HG03520 (cell line): Measurements from ENCODE around the gene PRRC2A.

ENCODE experiments used
- ATAC-seq: cut with Tn5 transposase; IDR thresholded peaks from one replicate; pipeline ENCODE4 v1.9.1; 2021; ENCODE audit warnings: mild to moderate bottlenecking, moderate library complexity; ENCODE audit not compliant: unreplicated experiment

PRRC2A gene

DNA sequence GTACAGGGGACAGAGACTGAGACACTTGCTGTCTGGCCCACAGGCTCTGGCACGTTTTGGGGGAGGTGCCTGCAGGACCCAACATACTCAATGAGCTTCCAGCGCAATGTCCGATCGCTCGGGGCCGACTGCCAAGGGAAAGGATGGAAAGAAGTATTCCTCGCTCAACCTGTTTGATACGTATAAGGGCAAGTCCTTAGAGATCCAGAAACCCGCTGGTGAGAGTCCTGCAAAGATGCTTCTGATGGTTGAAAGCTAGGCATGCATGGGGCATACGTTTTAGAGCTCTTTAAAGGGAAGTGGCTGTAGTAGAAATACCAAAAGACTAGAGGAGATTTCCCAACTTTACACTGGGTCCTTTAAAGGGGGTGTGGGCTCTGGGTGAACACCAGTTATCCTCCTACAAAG is 2.2 kb downstream of the PRRC2A start:
- ATAC-seq: no peak

DNA sequence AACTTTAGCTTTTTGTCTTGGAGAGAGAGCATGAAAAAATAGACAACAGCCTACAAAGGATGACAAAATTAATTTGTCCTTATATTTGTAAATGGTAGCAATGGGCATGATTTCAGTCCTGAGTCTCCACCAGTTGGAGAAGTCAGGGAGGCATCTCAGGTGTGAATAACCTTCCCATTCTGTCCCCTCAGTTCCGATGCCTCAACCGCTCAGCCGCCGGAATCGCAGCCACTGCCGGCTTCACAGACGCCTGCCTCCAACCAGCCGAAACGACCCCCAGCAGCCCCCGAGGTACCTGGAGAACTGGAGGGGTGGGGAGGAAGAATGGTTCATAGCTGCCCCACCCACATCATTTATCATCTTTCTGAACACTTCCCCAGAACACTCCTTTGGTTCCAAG is 3.6 kb downstream of the PRRC2A start:
- ATAC-seq: no peak

DNA sequence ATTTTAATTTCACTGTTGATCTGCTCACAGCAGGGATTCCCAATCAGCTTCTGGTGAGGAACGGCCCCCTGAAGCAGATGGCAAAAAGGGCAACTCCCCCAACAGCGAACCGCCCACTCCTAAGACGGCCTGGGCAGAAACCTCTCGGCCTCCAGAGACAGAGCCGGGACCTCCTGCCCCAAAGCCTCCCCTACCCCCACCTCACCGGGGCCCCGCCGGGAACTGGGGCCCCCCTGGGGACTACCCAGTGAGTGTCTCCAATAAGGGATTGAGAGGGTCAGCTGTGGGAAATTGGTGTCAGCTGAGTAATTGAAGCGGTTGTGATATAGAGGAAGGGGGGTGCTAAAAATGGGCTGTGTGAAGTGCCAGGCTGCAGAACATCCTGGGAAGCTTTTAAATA is 6.4 kb downstream of the PRRC2A start:
- ATAC-seq: no peak

DNA sequence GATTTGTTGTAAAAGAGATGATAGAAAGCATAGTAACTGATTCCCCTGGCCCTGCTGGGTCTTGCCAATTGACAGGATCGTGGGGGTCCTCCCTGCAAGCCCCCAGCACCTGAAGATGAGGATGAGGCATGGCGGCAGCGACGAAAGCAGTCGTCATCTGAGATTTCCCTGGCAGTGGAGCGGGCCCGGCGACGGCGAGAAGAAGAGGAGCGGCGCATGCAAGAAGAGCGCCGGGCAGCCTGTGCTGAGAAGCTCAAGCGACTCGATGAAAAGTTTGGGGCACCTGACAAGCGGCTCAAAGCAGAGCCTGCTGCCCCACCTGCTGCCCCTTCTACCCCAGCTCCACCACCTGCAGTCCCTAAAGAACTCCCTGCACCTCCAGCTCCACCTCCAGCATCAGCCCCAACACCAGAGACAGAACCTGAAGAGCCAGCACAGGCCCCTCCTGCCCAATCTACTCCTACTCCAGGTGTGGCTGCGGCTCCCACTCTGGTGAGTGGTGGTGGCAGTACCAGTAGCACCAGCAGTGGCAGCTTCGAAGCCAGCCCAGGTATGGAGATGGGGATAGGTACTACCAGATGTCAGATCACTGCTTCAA is 7.3 kb downstream of the PRRC2A start:
- ATAC-seq: no peak

DNA sequence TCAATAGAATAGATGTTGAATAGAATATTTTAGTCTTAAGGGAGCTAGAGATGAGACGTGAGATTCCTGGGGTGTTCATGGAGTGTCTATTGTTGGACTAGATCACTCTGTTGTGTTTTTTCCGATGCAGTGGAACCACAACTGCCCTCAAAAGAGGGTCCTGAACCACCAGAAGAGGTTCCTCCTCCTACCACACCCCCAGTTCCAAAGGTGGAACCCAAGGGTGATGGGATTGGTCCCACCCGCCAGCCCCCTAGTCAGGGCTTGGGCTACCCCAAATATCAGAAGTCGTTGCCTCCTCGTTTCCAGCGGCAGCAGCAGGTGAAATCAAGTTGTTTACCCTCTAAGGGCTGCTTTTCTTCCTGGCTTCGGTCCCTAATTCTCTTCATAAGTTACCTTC is 8.5 kb downstream of the PRRC2A start:
- no peak for ATAC-seq

DNA sequence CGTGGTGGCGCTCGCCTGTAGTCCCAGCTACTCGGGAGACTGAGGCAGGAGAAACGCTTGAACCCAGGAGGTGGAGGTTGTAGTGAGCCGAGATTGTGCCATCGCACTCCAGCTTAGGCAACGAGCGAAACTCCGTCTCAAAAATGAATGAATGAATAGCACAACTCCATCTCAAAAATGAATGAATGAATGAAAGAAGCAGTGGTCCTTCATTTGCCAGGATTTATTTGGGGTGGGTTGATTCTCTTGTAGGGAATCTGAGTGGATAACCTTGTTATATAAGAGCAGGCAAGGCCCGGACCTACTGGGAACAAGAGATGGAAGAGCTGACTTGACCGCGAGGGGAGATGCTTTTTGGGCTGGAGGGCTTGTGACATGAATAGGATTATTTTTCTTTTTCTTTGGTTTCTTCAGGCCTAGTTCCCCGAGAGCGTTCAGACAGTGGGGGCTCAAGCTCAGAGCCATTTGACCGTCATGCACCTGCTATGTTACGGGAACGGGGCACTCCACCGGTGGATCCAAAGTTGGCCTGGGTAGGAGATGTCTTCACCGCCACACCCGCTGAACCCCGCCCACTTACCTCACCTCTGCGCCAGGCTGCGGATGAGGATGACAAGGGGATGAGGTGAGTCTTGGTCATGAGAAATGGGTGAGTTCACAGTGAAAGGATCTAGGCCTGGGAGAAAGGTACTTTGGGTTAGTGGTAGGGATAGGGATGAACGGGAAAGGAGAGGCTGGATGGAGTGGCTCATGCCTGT is 9.8 kb downstream of the PRRC2A start:
- ATAC-seq: no peak

DNA sequence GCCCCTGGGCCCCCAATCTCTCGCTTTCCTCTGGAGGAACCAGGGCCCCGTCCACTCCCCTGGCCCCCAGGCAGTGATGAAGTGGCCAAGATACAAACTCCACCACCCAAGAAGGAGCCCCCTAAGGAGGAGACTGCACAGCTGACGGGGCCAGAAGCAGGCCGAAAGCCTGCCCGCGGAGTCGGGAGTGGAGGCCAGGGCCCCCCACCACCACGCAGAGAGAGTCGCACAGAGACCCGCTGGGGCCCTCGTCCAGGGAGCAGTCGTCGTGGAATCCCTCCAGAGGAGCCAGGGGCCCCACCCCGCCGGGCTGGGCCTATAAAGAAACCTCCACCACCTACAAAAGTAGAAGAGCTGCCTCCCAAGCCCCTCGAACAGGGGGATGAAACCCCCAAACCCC is 10.7 kb downstream of the PRRC2A start:
- no peak for ATAC-seq

DNA sequence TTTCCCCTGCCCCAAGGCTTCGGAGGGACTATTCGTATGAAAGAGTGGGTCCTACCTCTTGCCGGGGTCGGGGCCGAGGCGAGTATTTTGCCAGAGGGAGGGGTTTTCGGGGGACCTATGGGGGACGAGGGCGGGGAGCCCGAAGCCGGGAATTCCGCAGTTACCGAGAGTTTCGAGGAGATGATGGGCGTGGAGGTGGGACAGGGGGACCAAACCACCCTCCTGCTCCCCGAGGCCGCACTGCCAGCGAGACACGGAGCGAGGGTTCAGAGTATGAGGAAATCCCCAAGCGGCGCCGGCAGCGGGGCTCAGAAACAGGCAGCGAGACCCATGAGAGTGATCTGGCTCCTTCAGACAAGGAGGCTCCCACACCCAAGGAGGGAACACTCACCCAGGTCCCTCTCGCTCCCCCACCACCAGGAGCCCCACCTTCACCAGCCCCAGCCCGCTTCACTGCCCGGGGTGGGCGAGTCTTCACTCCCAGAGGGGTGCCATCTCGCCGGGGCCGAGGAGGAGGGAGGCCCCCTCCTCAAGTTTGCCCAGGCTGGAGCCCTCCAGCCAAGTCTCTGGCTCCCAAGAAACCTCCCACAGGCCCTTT is 11.3 kb downstream of the PRRC2A start:
- ATAC-seq: no peak

DNA sequence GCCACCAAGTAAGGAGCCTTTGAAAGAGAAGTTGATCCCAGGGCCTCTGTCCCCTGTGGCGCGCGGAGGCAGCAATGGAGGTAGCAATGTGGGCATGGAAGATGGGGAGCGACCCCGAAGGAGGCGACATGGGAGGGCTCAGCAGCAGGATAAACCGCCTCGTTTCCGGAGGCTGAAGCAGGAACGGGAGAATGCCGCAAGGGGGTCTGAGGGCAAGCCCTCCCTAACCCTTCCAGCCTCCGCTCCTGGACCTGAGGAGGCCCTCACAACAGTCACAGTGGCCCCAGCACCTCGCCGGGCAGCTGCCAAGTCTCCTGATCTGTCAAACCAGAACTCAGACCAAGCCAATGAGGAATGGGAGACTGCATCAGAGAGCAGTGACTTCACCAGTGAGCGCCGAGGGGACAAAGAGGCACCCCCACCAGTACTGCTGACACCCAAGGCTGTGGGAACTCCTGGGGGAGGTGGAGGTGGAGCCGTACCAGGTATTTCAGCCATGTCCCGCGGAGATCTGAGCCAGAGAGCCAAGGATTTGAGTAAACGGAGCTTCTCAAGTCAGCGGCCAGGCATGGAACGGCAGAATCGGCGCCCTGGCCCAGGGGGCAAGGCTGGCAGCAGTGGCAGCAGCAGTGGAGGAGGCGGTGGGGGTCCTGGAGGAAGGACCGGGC is 11.9 kb downstream of the PRRC2A start:
- no peak for ATAC-seq

DNA sequence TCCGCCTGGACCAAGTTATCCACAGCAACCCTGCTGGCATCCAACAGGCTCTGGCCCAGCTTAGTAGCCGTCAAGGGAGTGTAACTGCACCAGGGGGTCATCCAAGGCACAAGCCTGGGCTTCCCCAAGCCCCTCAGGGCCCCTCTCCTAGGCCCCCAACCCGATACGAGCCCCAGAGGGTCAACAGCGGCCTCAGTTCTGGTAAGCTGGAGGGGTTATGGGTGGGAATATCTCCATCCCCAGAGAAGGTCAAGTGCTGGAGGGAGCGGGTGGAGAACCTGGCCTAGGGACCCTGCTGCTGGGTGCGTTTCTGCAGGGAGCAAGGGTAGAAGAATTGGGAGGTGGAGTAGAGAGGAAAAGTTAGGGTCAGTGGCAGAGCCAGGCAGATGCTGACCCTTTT is 12.9 kb downstream of the PRRC2A start:
- no peak for ATAC-seq

DNA sequence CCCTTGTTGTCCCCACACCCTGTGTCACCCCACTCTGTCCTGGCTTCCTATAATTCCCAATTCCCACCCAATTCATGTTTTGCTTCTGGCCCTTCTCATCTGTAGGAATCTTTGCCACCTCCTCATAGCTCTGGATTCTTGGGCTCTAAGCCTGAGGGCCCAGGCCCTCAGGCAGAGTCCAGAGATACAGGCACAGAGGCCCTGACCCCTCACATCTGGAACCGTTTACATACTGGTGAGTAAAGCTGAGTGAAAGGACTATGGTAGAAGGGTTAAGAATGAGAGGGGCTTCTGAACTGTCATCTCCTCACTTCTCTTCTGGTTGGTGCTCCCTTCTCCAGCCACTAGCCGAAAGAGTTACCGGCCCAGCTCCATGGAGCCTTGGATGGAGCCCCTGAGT is 13.6 kb downstream of the PRRC2A start:
- no peak for ATAC-seq

DNA sequence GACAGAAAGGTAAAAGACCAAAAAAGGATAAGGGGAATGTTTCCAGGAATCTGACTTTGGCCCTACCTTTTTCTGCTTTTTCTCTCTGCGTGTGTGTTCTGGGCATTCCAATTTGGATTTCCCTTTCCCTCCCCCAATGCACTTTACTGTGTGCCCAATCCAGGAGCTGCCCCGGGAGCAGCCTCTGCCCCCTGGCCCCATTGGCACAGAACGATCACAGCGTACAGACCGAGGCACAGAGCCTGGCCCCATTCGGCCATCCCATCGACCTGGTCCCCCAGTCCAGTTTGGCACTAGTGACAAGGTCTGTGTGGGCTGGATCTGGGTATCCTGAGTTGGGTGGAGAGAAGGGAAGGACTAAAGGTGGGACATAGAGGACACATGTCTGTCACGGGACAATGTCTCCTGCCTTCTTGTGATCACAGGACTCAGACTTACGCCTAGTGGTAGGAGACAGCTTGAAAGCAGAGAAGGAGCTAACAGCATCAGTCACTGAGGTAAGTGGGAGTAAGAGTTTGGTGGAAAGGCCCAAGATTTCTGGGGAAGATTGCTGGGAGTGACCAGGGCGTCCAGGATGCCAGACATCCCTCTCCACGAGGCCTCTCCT is 14.6 kb downstream of the PRRC2A start:
- no peak for ATAC-seq

DNA sequence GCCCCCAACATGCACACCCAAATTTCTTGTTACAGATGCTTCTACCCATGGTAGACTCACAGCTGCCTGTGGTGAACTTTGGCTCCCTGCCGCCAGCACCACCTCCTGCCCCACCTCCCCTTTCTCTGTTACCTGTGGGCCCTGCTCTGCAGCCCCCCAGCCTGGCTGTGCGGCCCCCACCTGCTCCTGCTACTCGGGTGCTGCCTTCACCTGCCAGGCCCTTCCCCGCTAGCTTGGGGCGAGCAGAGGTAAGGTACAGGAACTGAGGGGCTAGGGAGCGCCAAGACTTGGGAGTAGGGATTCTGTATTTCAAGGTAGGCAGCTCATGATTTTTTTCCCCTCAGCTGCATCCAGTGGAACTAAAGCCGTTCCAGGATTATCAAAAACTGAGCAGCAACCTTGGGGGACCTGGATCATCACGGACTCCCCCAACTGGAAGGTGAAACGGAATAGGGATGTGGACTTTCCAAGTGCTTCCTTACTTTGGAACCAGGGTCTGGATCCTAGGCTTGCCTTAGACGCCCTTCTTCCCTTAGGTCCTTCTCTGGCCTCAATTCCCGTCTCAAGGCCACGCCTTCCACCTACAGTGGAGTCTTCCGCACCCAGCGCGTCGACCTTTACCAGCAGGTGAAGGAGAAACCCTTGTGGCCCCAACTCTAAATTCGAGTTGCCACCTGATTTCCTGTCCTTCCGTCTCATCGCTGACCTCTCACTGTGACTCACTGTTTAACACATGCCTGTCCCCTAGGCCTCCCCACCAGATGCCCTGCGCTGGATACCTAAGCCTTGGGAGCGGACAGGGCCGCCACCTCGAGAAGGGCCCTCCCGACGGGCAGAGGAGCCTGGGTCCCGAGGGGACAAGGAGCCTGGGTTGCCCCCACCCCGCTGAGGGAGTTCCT is 16.4 kb downstream of the PRRC2A start:
- ATAC-seq: no peak

DNA sequence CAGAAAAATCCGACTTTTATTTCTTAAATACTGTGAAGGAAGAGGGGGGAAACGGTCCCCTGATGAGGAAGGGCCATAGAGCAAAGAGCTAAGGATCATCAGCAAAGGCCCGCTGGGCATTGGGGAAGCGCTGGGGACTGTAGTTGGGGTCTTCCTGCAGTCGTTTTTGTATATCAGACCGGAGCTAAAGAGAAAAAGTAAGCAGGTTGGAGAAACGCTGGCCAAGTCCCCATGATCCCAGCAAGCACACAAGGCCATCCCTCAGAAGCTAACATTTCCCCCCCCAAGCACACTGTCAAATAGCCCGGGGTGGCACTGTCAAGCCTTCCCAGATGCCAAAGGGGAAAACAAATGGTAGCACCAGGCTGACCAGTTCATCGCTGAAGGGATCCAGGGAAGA is 18.5 kb downstream of the PRRC2A start:
- no peak for ATAC-seq

DNA sequence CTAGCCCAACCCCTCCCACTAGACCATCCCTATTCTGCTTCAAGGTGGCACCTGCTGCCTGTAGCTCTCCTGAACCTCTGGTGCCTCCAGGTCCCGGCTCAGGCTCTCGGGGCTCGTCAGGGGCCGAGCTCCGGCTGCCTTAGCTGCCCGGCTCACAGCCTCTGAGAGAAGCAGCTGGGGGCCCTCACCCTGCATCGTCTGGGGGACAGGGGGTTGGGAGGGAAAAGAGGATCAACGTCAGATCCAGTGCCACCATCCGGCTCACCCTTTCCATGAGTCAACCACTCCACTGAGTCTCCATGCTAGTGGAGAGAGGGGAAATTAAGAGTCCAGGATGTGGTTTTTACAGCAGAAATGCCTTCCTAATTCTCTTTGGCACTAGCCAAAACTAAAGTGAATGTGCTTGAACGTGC is 18.9 kb downstream of the PRRC2A start:
- no peak for ATAC-seq

DNA sequence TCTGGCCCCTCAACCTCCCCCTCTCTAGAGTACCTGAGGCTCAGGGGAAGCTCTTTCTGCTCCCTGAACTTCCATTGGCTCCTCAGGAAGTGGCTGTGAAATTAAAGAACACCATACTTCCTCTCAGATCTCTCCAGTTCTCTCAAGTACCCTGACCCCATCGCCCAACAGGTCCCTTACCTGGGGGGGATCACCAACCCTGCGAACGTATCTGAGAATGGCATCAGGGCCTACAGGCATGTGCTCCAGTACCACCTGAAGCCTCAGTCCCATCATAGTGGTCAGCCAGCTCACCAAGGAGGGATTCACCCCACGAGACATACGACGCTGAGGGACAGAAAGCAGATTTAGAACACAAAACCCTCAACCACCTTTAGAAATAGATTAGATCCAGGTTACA is 20.1 kb downstream of the PRRC2A start:
- no peak for ATAC-seq

DNA sequence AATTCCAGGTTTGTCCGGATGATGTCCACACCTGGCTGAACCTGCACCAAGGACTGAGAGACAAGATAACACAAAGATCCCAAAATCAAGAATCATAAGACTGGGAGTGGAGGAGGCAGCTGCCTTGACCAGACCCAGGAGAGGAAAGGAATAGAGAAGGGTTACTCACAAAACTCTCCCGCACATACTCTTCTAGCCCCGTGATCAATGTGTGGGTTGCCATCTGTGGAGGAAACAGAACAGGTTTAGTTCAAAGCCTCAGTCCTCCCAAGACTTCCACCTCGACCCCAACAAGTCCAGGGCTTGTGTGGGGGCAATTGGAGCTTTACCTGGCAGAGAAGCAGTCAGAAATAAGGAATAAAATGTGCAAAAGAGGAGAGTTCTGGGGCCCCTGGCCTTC is 20.9 kb downstream of the PRRC2A start:
- no peak for ATAC-seq

DNA sequence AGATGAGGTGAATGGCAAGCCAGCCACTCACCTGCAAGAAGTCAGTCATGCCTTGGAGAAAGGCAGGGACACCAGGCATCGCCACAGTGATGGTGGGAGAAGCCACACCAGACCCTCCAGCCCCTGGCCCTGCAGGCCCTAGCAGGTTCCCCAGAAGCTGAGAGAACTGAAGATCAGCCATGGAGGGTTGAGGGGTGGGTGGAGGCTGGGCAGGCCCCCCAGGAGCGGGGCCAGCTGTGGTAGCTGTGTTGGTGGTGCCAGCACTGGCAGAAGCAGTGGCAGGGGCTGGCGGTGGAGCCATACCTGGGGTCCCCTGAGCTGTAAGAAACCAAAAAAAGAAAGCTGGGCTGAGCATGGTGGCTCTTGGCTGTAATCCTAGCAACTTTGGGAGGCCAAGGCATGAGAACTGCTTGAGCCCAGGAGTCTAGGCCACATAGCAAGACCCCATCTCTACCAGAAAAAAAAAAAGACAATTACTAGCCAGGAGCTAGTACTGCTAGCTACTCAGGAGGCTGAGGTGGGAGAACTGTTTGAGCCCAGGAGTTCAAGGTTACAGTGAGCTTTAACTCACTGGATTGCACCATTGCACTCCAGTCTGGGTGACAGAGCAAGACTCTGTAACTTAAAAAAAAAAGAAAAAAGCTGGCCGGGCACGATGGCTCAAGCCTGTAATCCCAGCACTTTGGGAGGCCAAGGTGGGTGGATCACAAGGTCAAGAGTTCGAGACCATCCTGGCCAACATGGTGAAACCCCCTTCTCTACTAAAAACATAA is 22.5 kb downstream of the PRRC2A start:
- ATAC-seq: no peak

DNA sequence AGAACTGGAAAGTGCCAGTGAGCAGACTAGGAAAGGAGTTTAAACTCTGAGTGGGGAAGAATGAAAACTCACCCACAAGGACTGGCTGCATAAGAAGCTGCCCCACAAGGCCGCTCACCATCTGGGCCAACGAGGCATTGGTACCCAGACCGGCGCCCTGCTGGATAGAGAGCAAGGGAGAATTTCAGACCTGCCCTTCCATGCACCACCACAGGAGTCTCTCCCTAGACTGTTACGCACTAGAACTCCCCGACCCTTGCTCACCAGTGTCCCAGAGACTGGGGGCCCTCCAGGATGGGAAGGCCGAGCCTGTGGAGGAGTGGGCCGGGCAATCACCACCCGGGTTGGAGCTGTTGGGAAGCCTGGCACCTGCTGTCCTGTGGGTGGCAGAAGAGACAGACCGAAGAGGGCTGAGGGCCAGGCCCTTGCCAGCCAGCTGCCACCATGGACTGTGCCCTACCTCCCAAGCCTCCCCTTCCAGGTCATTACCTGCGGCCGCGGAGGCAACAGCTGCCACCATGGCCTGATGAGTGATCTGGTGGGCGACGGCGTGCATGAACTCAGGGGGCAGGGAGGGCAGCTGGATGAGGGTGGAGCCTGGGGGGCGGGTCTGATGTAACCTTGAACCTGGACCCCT is 23.4 kb downstream of the PRRC2A start:
- no peak for ATAC-seq
